HG02943 (cell line): ENCODE results near the gene TOP3A.
A peak's percentile ranks its signal among the peaks of the same experiment; 100 is the strongest.
"Not testable (repeated sequence)": the region's sequence is repeated elsewhere in the genome, so short reads cannot be mapped to it uniquely, and the experiment has no call there.

Source experiments
- ATAC-seq: cut with Tn5 transposase; IDR thresholded peaks from one replicate; pipeline ENCODE4 v1.9.1; 2021; ENCODE audit warnings: mild to moderate bottlenecking, low read depth, moderate library complexity; ENCODE audit not compliant: unreplicated experiment

The TOP3A gene

DNA sequence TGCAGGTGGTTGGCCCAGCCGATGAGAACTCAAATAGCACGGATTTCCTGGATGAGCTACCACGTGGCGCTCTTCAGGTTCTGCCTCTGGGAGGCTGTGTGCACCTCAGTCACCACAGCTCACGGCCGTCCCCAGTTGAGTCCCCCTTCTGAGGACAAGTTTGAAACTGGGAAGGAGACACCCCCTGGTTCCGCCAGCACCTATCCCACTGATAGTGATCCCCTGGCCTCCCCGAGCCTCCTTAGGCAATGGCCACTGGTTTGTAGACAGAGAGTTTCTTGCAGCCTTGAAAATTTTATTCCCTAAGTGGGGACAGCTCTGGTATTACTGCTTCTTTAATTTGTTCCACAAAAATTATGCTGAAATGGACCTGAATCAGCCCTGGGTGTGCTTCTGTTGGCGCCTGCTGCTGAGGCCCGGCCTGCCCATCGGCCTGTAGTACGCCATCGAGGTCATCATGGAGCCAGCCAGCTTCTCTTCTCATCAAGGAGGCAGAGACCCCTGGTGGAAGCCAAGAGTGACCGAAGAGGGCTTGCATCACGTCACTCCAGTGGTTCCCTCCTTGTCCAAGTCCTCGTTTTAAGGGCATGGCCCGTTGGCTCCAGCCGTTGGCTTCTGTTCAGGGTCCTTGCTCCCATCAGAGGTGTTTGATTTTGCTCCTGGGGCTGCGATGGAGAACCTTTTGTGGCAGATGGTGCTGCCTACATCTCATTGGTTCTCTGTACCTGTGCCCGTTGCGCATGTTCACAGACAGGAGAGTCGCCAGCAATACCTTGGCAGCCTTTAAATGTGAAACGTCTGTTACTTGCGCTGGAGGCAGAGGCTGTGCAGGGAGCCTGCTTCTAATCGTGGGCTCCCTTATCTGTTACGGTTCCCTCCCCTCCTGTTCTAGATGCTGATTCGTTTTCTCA, 9.6 kb upstream of the TOP3A start:
- ATAC-seq = no peak

DNA sequence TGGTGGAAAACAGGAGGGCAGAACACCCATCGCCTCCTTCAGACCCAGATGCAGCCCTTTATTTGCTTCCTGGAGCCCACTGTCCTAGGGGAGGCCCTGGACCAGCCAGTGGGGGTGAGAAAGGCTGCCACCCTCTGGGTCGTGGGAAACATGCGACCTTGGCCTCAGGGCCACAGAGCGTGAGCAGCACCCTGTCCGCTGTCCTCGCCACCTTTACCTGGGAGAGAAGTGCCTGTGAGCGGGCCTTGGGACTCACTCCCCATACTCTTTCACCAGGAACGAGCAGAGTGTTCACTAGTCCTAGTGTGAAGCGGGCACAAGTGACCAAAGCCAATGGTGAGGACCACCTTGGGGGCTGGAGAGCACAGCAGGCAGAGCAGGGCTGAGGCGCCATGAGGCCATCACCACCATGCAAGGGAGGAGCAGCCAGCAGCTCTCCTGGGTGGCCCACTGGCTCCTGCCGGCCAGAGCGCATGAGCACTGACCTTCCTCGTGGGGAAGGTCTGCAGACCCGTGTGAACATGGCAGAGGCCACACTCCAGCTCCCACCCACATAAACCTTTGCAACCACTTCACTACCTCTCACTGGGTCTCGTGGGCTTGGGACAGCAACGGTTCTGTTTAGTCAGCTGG, 8.8 kb upstream of the TOP3A start:
- ATAC-seq = no peak

GRCh38 chr17:18323007-18323406, 8.2 kb upstream of the TOP3A start:
- no peak for ATAC-seq

DNA sequence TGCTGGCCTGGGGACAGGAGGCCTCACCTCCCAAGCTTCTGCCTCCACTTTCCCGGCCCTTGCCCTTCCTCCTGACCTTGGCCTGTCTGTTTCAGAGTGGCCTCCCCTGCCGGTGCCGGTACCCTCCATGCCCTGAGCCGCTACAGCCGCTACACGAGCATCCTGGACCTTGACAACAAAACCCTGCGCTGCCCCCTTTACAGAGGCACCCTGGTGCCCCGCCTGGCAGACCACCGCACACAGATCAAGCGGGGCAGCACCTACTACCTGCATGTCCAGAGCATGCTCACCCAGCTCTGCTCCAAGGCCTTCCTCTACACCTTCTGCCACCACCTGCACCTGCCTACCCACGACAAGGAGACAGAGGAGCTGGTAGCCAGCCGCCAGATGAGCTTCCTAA, 7.7 kb upstream of the TOP3A start:
- no peak for ATAC-seq

GRCh38 chr17:18321309-18321708, 6.5 kb upstream of the TOP3A start:
- no peak for ATAC-seq

GRCh38 chr17:18320301-18320700, 5.5 kb upstream of the TOP3A start:
- no peak for ATAC-seq

- no peak for ATAC-seq
Observed at GRCh38 chr17:18319604-18320256, 4.9 kb upstream of the TOP3A start.

DNA sequence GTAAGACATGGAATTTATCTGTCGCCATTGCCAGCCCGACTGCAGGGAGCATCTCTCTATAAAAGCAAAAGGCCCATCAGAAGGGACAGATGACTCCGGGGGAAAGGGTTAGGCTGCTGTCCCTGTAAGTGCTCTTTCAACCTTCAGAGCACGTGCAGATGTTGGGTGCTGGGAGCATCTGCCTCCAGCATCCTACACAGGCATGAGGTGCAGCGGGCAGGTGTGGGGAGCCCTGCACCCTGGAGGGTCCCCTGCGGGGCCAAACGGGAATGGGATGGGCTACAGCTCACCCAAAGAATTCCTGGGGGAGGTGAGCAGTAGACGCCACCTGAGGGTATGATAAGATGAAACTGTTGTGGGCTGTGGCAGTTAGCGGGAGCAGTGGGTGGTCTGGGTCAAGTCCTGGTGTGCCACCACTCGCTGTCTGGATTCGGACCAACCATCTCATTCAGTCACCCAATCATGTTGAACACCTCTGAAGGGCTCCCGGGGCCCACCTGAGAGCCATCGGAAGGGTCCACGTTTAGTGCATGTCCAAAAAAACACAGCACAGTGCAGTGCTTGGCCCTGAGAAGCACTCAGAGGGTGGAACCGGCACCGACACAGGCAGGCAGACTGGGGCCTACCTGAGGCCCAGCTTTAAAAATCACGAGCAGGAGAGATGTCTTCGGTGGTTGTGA, 4.1 kb upstream of the TOP3A start:
- no peak for ATAC-seq

DNA sequence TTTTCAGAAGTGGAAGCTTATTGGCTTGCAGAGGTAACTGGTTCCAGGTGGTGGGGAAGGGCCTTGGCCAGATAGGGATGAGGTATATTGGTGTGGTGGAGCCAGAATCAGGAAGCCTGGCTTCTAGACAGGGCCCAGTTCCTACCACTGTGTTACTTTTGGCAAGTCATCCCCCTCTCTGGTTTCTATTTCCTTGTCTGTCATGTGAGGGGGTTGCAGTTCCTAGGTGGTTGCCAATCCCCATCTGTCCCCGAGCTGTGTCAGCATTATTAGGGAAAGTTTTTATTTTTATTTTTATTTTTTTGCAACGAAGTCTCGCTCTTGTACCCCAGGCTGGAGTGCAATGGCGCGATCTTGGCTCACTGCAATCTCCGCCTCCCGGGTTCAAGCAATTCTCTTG, 3.3 kb upstream of the TOP3A start:
- no peak for ATAC-seq

- ATAC-seq = no peak
Observed at GRCh38 chr17:18315961-18316360, 1.2 kb upstream of the TOP3A start.

GRCh38 chr17:18315562-18315922, 748 bp upstream of the TOP3A start:
- no peak for ATAC-seq

DNA sequence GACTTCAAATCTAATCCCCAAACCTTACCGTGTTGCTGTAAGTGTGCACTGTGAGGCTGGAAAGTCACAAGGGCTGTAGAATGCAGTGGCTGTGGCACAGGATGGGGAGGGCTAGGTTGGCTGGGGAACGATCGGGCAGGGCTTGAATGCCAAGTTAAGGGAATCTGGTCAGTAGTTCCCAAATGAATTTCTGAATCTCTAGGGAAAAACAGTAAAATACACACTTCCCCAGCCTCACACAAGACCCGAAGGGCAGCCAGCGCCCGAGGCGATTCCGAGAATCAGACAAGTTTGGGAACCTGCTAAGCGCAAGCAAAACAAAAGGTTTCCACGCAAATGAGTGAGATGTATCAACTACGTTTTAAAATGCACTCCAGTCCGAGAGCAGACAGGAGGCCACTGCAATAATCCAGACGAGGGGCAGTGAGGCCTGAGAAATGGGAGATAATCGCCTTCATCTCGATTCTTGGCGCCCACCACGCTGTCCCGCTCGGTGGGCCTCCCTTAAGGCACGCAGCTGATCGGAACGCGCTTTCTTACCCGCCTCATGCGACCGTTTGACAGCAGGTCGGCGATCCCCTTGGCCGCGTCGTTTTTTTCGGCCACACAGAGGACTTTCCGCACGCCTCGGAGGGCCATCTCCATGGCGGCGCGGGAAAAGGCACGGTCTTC, 599 bp downstream of the TOP3A start:
- ATAC-seq = peak; percentile 13

DNA sequence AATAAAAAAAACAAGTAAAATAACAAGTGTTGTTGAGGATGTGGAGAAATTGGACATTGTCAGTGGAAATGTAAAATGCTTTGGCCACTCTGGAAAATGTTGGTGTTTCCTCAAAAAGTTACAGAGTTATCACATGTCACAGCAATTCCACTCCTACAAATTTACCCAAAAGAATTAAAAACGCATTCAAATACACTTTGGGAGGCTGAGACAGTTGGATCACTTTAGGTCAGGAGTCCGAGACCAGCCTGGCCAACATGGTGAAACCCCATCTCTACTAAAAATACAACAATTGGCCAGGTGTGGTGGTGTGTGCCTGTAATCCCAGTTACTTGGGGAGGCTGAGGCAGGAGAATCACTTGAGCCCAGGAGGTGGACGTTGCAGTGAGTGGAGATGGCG, 5.6 kb downstream of the TOP3A start:
- no peak for ATAC-seq

- not testable (repeated sequence) for ATAC-seq
Observed at GRCh38 chr17:18303206-18303605, 11.6 kb downstream of the TOP3A start.

GRCh38 chr17:18300725-18301480, 13.9 kb downstream of the TOP3A start:
- no peak for ATAC-seq

DNA sequence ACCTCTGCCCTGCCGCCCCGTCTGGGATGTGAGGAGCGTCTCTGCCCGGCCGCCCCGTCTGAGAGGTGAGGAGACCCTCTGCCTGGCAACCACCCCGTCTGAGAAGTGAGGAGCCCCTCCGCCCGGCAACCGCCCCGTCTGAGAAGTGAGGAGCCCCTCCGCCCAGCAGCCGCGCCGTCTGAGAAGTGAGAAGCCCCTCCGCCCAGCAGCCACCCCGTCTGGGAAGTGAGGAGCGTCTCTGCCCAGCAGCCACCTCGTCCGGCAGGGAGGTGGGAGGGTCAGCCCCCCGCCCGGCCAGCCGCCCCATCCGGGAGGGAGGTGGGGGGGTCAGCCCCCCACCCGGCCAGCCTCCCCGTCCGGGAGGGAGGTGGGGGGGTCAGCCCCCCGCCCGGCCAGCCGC, 16.7 kb downstream of the TOP3A start:
- ATAC-seq = not testable (repeated sequence)

DNA sequence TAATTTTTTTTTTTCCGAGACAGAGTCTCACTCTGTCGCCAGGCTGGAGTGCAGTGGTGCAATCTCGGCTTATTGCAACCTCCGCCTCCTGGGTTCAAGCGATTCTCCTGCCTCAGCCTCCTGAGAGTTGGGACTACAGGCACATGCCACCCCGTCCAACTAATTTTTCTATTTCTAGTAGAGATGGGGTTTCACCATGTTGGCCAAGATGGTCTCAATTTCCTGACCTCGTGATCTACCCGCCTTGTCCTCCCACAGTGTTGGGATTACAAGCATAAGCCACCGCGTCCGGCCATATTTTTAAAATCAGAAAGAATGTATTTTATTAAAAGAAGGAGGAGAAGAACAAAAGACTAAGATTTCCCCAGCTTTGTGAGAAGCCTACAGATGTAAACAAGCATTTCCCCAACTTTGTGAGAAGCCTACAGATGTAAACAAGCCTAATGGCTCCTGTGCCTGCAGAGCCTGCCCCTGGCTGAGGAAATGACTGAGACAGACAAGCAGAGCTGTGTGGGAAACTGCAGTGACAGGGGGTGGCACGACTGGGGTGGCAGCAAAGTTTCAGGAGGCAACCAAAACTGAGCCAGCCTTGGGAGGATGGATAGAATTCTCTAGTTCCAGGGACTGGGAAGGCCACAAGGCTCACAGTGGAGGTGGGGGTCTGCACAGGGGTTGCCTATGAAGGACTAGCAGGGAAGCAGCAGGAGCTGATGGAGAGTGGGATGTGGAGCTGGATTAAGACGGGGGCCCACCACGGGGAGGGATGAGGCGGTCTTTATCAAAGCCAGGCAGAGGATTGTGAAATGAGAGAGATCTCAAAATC, 22.9 kb downstream of the TOP3A start:
- ATAC-seq = no peak

GRCh38 chr17:18285296-18285695, 29.5 kb downstream of the TOP3A start:
- no peak for ATAC-seq

DNA sequence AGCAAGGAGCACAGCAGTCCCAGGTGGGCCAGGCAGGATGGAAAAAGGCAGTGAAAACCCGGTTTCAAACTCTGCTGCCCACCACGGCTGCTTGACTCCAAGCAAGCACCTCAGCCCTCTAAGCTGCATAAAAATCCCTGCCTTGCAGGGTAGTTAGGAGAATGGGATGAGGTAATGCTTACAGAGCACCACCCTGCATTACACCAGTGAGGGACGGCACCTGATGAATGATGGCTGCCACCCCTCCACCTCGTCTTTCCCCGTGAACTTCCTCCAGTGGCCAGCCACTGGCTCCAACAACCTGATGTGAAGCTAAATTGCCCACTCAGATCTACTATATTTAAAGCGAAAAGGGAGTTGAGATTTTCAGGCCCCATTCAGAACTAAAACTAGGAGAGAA, 33.0 kb downstream of the TOP3A start:
- ATAC-seq = no peak
